Lung (tissue), 12 donors: ENCODE measurements around the gene FGD5. TPM values are rescaled to one million over a fixed set of nuclear protein-coding genes. Genes with fewer than 3 reads are reported as not detected.

Source experiments
- ATAC-seq: fragments of 200-7000 bp; cut with Tn5 transposase; one replicate; pipeline ENCODE4 v1.9.1; 2020; ENCODE audit warnings: moderate number of reproducible peaks; ENCODE audit not compliant: insufficient read depth, low FRiP score
- DNase-seq, 3 donors: peaks; one replicate each; pipeline ENCODE4 v3.0.0-alpha.2; 2013 to 2017
- H3K27ac ChIP-seq, 2 donors: one replicate each; pipeline ENCODE4 v1.5.1; 2013; ENCODE audit warnings: mild to moderate bottlenecking in 2 of 2, moderate library complexity in 2 of 2, control low read depth in 1 of 2, inconsistent platforms in 1 of 2, low read depth in 1 of 2, low read length in 1 of 2
- H3K27me3 ChIP-seq, 3 donors: one replicate each; pipeline ENCODE4 v1.5.1; 2013; ENCODE audit warnings: low read length in 2 of 3; ENCODE audit not compliant: control insufficient read depth in 3 of 3, insufficient read depth in 3 of 3
- H3K36me3 ChIP-seq, 4 donors: one replicate each; pipeline ENCODE4 v1.5.1; 2013; ENCODE audit warnings: low read length in 4 of 4, mild to moderate bottlenecking in 1 of 4, moderate library complexity in 1 of 4; ENCODE audit not compliant: control insufficient read depth in 4 of 4, insufficient read depth in 4 of 4
- H3K4me1 ChIP-seq, 5 donors: one replicate each; pipeline ENCODE4 v1.5.1; 2013; ENCODE audit warnings: low read length in 5 of 5, mild to moderate bottlenecking in 2 of 5, moderate library complexity in 1 of 5; ENCODE audit not compliant: control insufficient read depth in 5 of 5, insufficient read depth in 5 of 5
- H3K4me3 ChIP-seq: one replicate; pipeline ENCODE4 v1.5.1; 2013; ENCODE audit warnings: mild to moderate bottlenecking, control low read depth, moderate library complexity
- H3K9ac ChIP-seq, 2 donors: one replicate each; pipeline ENCODE4 v1.5.1; 2013; ENCODE audit warnings: low read length in 2 of 2, control low read depth in 1 of 2; ENCODE audit not compliant: insufficient read depth in 1 of 2
- H3K9me3 ChIP-seq, 4 donors: one replicate each; pipeline ENCODE4 v1.5.1; 2013; ENCODE audit warnings: low read length in 3 of 4, mild to moderate bottlenecking in 1 of 4, moderate library complexity in 1 of 4; ENCODE audit not compliant: control insufficient read depth in 4 of 4, insufficient read depth in 3 of 4
- CTCF ChIP-seq: IDR thresholded peaks from 2 replicates; pipeline ENCODE4 v1.5.1; 2012; ENCODE audit warnings: mild to moderate bottlenecking; ENCODE audit errors: control extremely low read depth, extremely low read depth
- WGBS, 2 donors: extraction: QIAGEN DNeasy Blood & Tissue Kit; methylation state at CpG; one replicate each; pipeline ENCODE4 v1.1.7; 2013; 5-methylcytosine and 5-hydroxymethylcytosine counted together
- polyA plus RNA-seq, 2 donors: library from polyadenylated mRNA; stranded (reverse); fragments of 200-250 nt; gene quantifications; one replicate each; pipeline ENCODE4 v1.2.1, GENCODE V29; 2013
- total RNA-seq, 2 donors: library from RNA; depleted of rRNA in 1 of 2; stranded (reverse); fragments of >200 nt in 1 of 2; gene quantifications; one replicate each; pipeline ENCODE4 v1.2.1, GENCODE V29; 2014 to 2021
- donor health status: control.
- donor health status: control.
- donor health status: Bipolar disorder and iron deficiency.
- donor health status: healthy.
- donor health status: DM: yes; HTN: yes; CAD: no.

FGD5 gene
- total and polyA plus RNA-seq, 4 donors = 14.6 to 58.5 (median 32.2) TPM

DNA sequence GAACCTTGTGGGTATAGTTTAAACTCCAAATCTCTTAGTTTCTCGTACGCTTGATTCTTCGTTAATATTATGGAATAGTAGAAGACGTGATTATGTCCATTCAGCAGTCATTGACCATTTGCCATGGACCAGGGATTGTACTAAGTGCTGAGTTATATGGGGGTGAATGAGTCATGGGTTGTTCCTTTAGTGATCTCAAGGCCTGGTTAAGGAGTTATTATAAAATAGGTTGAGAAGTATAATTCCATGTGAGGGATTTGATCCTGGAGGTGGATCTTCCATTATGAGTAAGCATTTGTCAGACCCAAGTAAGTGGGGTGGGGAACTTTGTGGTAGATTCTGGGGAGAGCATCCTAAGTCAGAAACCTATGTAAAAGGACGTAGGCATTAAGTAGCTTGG is 144.0 kb downstream of the FGD5 start:
- no peak for TF ChIP-seq CTCF
- Histone ChIP-seq H3K4me3 (no peak overlapping the region), H3K27ac (no peak overlapping the region), H3K27me3 (no peaks in the 10 kb centered on the region), H3K4me1 (peaks cover 0 to 10% (median 0%) of the 10 kb centered on the region in 5 donors), H3K9ac (no peak overlapping the region), H3K9me3 (no peaks in the 10 kb centered on the region), H3K36me3 (peaks cover 0 to 15% (median 4%) of the 10 kb centered on the region in 4 donors)
- DNase-seq (no peak), ATAC-seq (no peak)
- WGBS, 2 donors = 97 to 98% methylated on average over 5 of the region's 5 CpGs

GRCh38 chr3:14967285-14967684 is 148.5 kb downstream of the FGD5 start:
- Histone ChIP-seq H3K9ac (no peak overlapping the region), H3K36me3 (peaks cover 2 to 17% (median 6%) of the 10 kb centered on the region in 4 donors), H3K27ac (no peak overlapping the region), H3K27me3 (no peaks in the 10 kb centered on the region), H3K9me3 (no peaks in the 10 kb centered on the region), H3K4me1 (no peaks in the 10 kb centered on the region), H3K4me3 (no peak overlapping the region)
- DNase-seq (no peak), ATAC-seq (no peak)
- whole genome bisulfite sequencing, 2 donors = 57 to 79% methylated on average over 1 of the region's 1 CpG
- TF ChIP-seq CTCF = no peak

- Histone ChIP-seq H3K9me3 (no peaks in the 10 kb centered on the region), H3K27ac (no peak overlapping the region), H3K27me3 (no peaks in the 10 kb centered on the region), H3K4me1 (no peaks in the 10 kb centered on the region), H3K9ac (no peak overlapping the region), H3K36me3 (peaks cover 8 to 23% (median 11%) of the 10 kb centered on the region in 4 donors), H3K4me3 (no peak overlapping the region)
- 96% methylated on average over 1 of the region's 1 CpG for WGBS, 2 donors
- TF ChIP-seq CTCF = no peak
- ATAC-seq (no peak), DNase-seq (peak in 2 of 3 donors; percentile 39 to 47)
Measured at GRCh38 chr3:14969671-14970070, 150.9 kb downstream of the FGD5 start.

DNA sequence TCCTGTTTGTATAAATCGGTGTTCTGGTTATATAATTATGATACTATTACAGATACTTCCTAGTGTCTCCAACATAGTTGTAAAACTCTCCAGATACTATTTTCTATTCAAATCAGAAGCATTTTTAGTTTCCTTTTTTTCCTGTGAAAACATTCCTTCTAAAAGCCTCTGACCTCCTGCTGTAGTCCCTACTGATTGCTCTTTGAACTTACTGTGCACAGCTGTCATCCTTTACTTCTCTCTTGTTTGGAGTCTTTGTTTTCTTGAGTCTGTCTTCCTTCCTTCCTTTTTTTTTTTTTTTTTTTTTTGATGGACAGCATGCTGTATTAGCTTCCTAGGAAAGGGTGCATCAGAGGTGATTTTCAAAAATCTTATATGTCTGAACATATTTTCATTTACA is 157.6 kb downstream of the FGD5 start:
- WGBS, 2 donors = 52 to 79% methylated on average over 1 of the region's 1 CpG
- H3K36me3 ChIP-seq = peaks cover 3 to 13% (median 6%) of the 10 kb centered on the region in 4 donors
- no peaks in the 10 kb centered on the region for H3K9me3 ChIP-seq
- H3K27ac ChIP-seq = no peak overlapping the region
- H3K9ac ChIP-seq = no peak overlapping the region
- no peak for TF ChIP-seq CTCF
- DNase-seq (peak in 1 of 3 donors; percentile 25), ATAC-seq (no peak)
- H3K4me3 ChIP-seq = no peak overlapping the region
- no peaks in the 10 kb centered on the region for H3K27me3 ChIP-seq
- peaks cover 0 to 4% (median 1%) of the 10 kb centered on the region in 5 donors for H3K4me1 ChIP-seq
